SK-N-SH treated with all-trans-retinoic acid at 6 μM for 48 hours (cell line): ENCODE measurements around the gene SPAG7.
A peak's percentile ranks its signal among the peaks of the same experiment; 100 is the strongest.

ENCODE experiments used
- ATAC-seq: fragments of 200-7000 bp; cut with Tn5 transposase; 3 replicates; pipeline ENCODE4 v1.9.1; 2020; ENCODE audit warnings: mild to moderate bottlenecking, moderate library complexity
- ARNTL ChIP-seq: fragments of 450-650 bp; formaldehyde crosslinking; IDR thresholded peaks from 2 replicates; pipeline ENCODE4 v1.5.0; 2020; ENCODE audit warnings: low read depth, mild to moderate bottlenecking, moderate library complexity, borderline replicate concordance
- CSDC2 ChIP-seq: fragments of 250-450 bp; sonication (Bioruptor Pico); IDR thresholded peaks from 2 replicates; pipeline ENCODE4 v1.5.0; 2020; ENCODE audit warnings: mild to moderate bottlenecking, moderate library complexity
- ESRRG ChIP-seq: fragments of 250-450 bp; sonication (Bioruptor Pico); IDR thresholded peaks from 2 replicates; pipeline ENCODE4 v1.6.1; 2021; ENCODE audit warnings: mild to moderate bottlenecking
- GLIS3 ChIP-seq: fragments of 250-450 bp; sonication (Bioruptor Pico); IDR thresholded peaks from 2 replicates; pipeline ENCODE4 v1.5.0; 2020; ENCODE audit warnings: mild to moderate bottlenecking, moderate library complexity
- ISL1 ChIP-seq: fragments of 250-450 bp; sonication (Bioruptor Pico); IDR thresholded peaks from 2 replicates; pipeline ENCODE4 v2.1.2; 2022; ENCODE audit warnings: mild to moderate bottlenecking, moderate library complexity
- OSR1 ChIP-seq: fragments of 250-450 bp; sonication (Bioruptor Pico); IDR thresholded peaks from 2 replicates; pipeline ENCODE4 v1.8.0; 2022; ENCODE audit warnings: moderate library complexity, mild to moderate bottlenecking, inconsistent platforms
- PPARA ChIP-seq: fragments of 250-450 bp; sonication (Bioruptor Pico); IDR thresholded peaks from 2 replicates; pipeline ENCODE4 v1.5.0; 2020; ENCODE audit warnings: mild to moderate bottlenecking, borderline replicate concordance
- RARB ChIP-seq: fragments of 250-450 bp; sonication (Bioruptor Pico); IDR thresholded peaks from 2 replicates; pipeline ENCODE4 v1.8.0; 2021; ENCODE audit warnings: mild to moderate bottlenecking, moderate library complexity
- SNAI2 ChIP-seq: fragments of 250-450 bp; sonication (Bioruptor Pico); IDR thresholded peaks from 2 replicates; pipeline ENCODE4 v1.5.0; 2020; ENCODE audit warnings: mild to moderate bottlenecking, moderate library complexity
- TCF4 ChIP-seq: fragments of 250-450 bp; sonication (Bioruptor Pico); IDR thresholded peaks from 2 replicates; pipeline ENCODE4 v1.8.0; 2021; ENCODE audit warnings: mild to moderate bottlenecking, moderate library complexity, borderline replicate concordance
- TOX ChIP-seq: fragments of 250-450 bp; sonication (Bioruptor Pico); IDR thresholded peaks from 2 replicates; pipeline ENCODE4 v1.8.0; 2021; ENCODE audit warnings: mild to moderate bottlenecking, moderate library complexity, borderline replicate concordance
- ZC3H10 ChIP-seq: fragments of 250-450 bp; sonication (Bioruptor Pico); IDR thresholded peaks from 2 replicates; pipeline ENCODE4 v1.5.1; 2021; ENCODE audit warnings: mild to moderate bottlenecking, moderate library complexity
- ZFP3 ChIP-seq: fragments of 250-450 bp; sonication (Bioruptor Pico); IDR thresholded peaks from 2 replicates; pipeline ENCODE4 v1.5.0; 2020; ENCODE audit warnings: mild to moderate bottlenecking, moderate library complexity
- ZFP30 ChIP-seq: fragments of 450-650 bp; formaldehyde crosslinking; IDR thresholded peaks from 2 replicates; pipeline ENCODE4 v1.5.0; 2022; ENCODE audit warnings: mild to moderate bottlenecking, moderate library complexity
- ZNF565 ChIP-seq: fragments of 450-650 bp; formaldehyde crosslinking; conservative IDR thresholded peaks from 2 replicates; pipeline ENCODE4 v1.5.0; 2020; ENCODE audit warnings: low read depth, mild to moderate bottlenecking, moderate library complexity
- ZNF70 ChIP-seq: fragments of 450-650 bp; formaldehyde crosslinking; IDR thresholded peaks from 2 replicates; pipeline ENCODE4 v1.5.0; 2020; ENCODE audit warnings: mild to moderate bottlenecking, moderate library complexity
- ZNF8 ChIP-seq: fragments of 450-650 bp; formaldehyde crosslinking; IDR thresholded peaks from 2 replicates; pipeline ENCODE4 v1.5.0; 2020; ENCODE audit warnings: mild to moderate bottlenecking, moderate library complexity
- TF ChIP-seq, protein P1 (sequence below): fragments of 250-450 bp; sonication (Bioruptor Pico); IDR thresholded peaks from 2 replicates; pipeline ENCODE4 v1.5.1; 2020; ENCODE audit warnings: low read depth, mild to moderate bottlenecking, moderate library complexity
- TF ChIP-seq, protein P2 (sequence below): fragments of 250-450 bp; sonication (Bioruptor Pico); IDR thresholded peaks from 2 replicates; pipeline ENCODE4 v1.5.1; 2021; ENCODE audit warnings: mild to moderate bottlenecking, moderate library complexity
- TF ChIP-seq, protein P3 (sequence below): fragments of 250-450 bp; sonication (Bioruptor Pico); IDR thresholded peaks from 2 replicates; pipeline ENCODE4 v1.8.0; 2020; ENCODE audit warnings: mild to moderate bottlenecking, moderate library complexity, borderline replicate concordance
- TF ChIP-seq, protein P4 (sequence below): fragments of 250-450 bp; sonication (Bioruptor Pico); IDR thresholded peaks from 2 replicates; pipeline ENCODE4 v1.8.0; 2021; ENCODE audit warnings: low read depth, mild to moderate bottlenecking, moderate library complexity, borderline replicate concordance
- TF ChIP-seq, protein P5 (sequence below): fragments of 250-450 bp; sonication (Bioruptor Pico); IDR thresholded peaks from 2 replicates; pipeline ENCODE4 v1.5.0; 2020; ENCODE audit warnings: mild to moderate bottlenecking, moderate library complexity

Gene SPAG7

DNA sequence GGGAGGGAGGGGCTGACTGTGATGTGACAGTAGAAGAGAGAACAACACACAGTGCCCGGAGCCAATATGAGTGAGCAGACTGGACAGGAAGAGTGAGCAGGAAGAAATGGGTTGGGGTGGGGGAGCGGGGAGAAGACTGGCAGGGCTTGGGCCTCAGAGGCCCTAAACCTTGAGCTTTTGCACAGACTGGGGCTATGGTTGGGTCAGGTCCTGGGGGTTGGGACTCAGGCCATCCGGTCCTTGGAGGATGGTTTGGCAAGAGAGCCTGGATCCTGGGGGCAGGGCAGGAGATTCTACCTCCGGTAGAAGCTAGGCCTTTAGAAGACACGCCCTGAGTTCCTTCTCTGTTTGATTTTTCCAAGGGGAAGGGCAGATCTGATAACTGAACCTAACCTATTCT lies 18.8 kb upstream of the SPAG7 start:
- no peak for ATAC-seq
- no peak for TF ChIP-seq TOX (CRISPR knock-in tag)

DNA sequence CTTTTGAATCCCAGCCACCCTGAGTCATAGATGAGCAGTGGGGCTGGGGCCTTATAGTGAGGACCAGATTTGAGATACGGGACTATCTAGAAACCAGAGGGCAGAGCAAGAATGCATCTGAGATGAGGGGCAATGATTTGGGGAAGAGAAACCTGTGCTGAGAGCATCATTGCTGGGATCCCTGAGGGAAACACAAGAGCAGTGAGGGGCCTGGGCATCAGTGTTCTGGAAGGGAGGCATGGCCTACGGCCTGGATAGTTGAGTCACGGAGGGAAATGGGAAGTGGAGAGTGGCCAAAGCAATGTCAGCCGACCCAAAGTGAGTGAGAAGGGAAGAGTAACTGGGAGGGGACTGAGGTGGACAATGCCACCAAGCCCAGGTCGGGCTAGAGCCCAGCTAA lies 14.7 kb upstream of the SPAG7 start:
- TF ChIP-seq, protein P1, sequence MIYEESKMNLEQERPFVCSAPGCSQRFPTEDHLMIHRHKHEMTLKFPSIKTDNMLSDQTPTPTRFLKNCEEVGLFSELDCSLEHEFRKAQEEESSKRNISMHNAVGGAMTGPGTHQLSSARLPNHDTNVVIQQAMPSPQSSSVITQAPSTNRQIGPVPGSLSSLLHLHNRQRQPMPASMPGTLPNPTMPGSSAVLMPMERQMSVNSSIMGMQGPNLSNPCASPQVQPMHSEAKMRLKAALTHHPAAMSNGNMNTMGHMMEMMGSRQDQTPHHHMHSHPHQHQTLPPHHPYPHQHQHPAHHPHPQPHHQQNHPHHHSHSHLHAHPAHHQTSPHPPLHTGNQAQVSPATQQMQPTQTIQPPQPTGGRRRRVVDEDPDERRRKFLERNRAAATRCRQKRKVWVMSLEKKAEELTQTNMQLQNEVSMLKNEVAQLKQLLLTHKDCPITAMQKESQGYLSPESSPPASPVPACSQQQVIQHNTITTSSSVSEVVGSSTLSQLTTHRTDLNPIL (CRISPR knock-in tag) = no peak
- TF ChIP-seq ARNTL (CRISPR knock-in tag) (no peak), ESRRG (CRISPR knock-in tag) (no peak), GLIS3 (CRISPR knock-in tag) (no peak), RARB (CRISPR knock-in tag) (no peak), ZFP3 (CRISPR knock-in tag) (no peak), TOX (CRISPR knock-in tag) (no peak), ISL1 (no peak), TCF4 (CRISPR knock-in tag) (no peak), ZFP30 (no peak), ZNF8 (CRISPR knock-in tag) (no peak), OSR1 (CRISPR knock-in tag) (no peak), ZC3H10 (no peak), CSDC2 (CRISPR knock-in tag) (no peak), SNAI2 (CRISPR knock-in tag) (no peak), ZNF70 (no peak)
- TF ChIP-seq, protein P2, sequence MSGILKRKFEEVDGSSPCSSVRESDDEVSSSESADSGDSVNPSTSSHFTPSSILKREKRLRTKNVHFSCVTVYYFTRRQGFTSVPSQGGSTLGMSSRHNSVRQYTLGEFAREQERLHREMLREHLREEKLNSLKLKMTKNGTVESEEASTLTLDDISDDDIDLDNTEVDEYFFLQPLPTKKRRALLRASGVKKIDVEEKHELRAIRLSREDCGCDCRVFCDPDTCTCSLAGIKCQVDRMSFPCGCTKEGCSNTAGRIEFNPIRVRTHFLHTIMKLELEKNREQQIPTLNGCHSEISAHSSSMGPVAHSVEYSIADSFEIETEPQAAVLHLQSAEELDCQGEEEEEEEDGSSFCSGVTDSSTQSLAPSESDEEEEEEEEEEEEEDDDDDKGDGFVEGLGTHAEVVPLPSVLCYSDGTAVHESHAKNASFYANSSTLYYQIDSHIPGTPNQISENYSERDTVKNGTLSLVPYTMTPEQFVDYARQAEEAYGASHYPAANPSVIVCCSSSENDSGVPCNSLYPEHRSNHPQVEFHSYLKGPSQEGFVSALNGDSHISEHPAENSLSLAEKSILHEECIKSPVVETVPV (CRISPR knock-in tag) = no peak
- TF ChIP-seq, protein P3, sequence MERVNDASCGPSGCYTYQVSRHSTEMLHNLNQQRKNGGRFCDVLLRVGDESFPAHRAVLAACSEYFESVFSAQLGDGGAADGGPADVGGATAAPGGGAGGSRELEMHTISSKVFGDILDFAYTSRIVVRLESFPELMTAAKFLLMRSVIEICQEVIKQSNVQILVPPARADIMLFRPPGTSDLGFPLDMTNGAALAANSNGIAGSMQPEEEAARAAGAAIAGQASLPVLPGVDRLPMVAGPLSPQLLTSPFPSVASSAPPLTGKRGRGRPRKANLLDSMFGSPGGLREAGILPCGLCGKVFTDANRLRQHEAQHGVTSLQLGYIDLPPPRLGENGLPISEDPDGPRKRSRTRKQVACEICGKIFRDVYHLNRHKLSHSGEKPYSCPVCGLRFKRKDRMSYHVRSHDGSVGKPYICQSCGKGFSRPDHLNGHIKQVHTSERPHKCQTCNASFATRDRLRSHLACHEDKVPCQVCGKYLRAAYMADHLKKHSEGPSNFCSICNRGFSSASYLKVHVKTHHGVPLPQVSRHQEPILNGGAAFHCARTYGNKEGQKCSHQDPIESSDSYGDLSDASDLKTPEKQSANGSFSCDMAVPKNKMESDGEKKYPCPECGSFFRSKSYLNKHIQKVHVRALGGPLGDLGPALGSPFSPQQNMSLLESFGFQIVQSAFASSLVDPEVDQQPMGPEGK (CRISPR knock-in tag) = no peak
- TF ChIP-seq, protein P4, sequence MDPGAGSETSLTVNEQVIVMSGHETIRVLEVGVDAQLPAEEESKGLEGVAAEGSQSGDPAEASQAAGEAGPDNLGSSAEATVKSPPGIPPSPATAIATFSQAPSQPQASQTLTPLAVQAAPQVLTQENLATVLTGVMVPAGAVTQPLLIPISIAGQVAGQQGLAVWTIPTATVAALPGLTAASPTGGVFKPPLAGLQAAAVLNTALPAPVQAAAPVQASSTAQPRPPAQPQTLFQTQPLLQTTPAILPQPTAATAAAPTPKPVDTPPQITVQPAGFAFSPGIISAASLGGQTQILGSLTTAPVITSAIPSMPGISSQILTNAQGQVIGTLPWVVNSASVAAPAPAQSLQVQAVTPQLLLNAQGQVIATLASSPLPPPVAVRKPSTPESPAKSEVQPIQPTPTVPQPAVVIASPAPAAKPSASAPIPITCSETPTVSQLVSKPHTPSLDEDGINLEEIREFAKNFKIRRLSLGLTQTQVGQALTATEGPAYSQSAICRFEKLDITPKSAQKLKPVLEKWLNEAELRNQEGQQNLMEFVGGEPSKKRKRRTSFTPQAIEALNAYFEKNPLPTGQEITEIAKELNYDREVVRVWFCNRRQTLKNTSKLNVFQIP (CRISPR knock-in tag) = no peak
- TF ChIP-seq, protein P5, sequence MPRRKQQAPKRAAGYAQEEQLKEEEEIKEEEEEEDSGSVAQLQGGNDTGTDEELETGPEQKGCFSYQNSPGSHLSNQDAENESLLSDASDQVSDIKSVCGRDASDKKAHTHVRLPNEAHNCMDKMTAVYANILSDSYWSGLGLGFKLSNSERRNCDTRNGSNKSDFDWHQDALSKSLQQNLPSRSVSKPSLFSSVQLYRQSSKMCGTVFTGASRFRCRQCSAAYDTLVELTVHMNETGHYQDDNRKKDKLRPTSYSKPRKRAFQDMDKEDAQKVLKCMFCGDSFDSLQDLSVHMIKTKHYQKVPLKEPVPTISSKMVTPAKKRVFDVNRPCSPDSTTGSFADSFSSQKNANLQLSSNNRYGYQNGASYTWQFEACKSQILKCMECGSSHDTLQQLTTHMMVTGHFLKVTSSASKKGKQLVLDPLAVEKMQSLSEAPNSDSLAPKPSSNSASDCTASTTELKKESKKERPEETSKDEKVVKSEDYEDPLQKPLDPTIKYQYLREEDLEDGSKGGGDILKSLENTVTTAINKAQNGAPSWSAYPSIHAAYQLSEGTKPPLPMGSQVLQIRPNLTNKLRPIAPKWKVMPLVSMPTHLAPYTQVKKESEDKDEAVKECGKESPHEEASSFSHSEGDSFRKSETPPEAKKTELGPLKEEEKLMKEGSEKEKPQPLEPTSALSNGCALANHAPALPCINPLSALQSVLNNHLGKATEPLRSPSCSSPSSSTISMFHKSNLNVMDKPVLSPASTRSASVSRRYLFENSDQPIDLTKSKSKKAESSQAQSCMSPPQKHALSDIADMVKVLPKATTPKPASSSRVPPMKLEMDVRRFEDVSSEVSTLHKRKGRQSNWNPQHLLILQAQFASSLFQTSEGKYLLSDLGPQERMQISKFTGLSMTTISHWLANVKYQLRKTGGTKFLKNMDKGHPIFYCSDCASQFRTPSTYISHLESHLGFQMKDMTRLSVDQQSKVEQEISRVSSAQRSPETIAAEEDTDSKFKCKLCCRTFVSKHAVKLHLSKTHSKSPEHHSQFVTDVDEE = no peak
- TF ChIP-seq, all 23 proteins: peak for 0
- no peak for ATAC-seq

DNA sequence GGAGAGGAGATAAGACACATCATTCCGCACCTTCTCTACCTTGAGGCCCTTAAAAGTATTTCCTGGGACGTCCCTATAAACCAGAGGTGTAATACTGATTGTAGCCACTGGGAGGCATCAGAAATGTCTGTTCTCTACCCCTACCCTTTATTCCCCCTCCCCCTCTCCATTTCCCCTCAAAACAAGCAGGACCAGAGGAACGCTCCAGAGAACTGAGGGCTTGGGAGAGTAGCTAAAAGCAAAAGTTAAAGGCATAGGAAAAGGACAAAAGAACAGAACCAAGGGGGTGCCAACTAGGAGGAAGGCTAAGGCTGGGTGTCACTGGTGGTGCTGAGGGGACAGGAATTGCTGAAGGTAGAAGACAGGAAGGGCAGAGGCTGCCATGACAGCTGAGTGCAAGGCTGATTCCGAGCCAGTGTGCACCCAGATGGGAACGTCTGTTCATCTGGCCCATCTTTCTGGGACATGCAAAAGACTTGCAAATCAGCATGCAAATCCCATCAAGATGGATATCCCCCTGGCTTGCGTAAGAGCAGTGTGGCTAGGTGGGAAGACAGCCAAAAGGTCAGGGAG lies 13.1 kb upstream of the SPAG7 start:
- TF ChIP-seq ZNF8 (CRISPR knock-in tag) (no peak), OSR1 (CRISPR knock-in tag) (no peak), PPARA (no peak), ZNF565 (CRISPR knock-in tag) (no peak), SNAI2 (CRISPR knock-in tag) (no peak), ZC3H10 (no peak), ISL1 (no peak), ARNTL (CRISPR knock-in tag) (no peak), ZNF70 (no peak), TOX (CRISPR knock-in tag) (no peak), CSDC2 (CRISPR knock-in tag) (no peak), TCF4 (CRISPR knock-in tag) (no peak), RARB (CRISPR knock-in tag) (no peak), ZFP30 (no peak)
- TF ChIP-seq, protein P3 (CRISPR knock-in tag) = no peak
- TF ChIP-seq, protein P2 (CRISPR knock-in tag) = no peak
- TF ChIP-seq, protein P1 (CRISPR knock-in tag) = no peak
- peak; percentile 75 for ATAC-seq
